A673 (cell line): ENCODE measurements around the gene EFL1.
"Not testable (repeated sequence)": the region's sequence is repeated elsewhere in the genome, so short reads cannot be mapped to it uniquely, and the experiment has no call there.

Source experiments
- EZH2 ChIP-seq: fragments of 200-600 bp; sonication (generic); IDR thresholded peaks from 2 replicates; pipeline ENCODE4 v1.6.1; 2017; ENCODE audit warnings: borderline replicate concordance, low read depth, mild to moderate bottlenecking, mixed read lengths, antibody characterized with exemption, low read length; ENCODE audit not compliant: poor library complexity, severe bottlenecking
- TF ChIP-seq, protein P1 (sequence below): fragments of 300-800, 200-600 bp; sonication (generic); conservative IDR thresholded peaks from 2 replicates; pipeline ENCODE4 v1.5.1; 2017; ENCODE audit warnings: low read depth, mild to moderate bottlenecking, antibody characterized with exemption, low read length, moderate library complexity, mixed read lengths

DNA sequence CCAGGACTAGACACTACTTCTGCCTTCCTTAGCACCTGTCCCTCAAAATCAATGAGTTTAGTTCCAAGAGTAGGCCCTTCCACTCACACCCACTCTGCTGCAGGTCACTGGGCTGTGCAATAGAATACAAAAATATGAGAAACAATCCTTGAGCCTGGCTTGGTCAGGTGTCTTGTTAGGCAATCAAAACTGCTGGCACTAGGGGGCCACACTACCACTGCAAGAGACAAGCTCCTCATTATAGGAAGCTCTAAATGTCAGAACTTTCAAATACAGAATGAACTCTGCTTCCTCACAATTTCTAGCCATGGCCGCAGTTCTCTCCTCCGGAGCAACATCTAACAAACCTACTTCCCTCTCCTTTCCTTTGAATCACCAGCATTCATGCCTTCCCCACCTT is 41.0 kb downstream of the EFL1 start:
- TF ChIP-seq, protein P1, sequence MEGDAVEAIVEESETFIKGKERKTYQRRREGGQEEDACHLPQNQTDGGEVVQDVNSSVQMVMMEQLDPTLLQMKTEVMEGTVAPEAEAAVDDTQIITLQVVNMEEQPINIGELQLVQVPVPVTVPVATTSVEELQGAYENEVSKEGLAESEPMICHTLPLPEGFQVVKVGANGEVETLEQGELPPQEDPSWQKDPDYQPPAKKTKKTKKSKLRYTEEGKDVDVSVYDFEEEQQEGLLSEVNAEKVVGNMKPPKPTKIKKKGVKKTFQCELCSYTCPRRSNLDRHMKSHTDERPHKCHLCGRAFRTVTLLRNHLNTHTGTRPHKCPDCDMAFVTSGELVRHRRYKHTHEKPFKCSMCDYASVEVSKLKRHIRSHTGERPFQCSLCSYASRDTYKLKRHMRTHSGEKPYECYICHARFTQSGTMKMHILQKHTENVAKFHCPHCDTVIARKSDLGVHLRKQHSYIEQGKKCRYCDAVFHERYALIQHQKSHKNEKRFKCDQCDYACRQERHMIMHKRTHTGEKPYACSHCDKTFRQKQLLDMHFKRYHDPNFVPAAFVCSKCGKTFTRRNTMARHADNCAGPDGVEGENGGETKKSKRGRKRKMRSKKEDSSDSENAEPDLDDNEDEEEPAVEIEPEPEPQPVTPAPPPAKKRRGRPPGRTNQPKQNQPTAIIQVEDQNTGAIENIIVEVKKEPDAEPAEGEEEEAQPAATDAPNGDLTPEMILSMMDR: peak; percentile 38
- not testable (repeated sequence) for TF ChIP-seq EZH2
